K562 (cell line): ENCODE measurements around the gene SSH3. TPM values are rescaled to one million over a fixed set of nuclear protein-coding genes. Genes with fewer than 3 reads are reported as not detected.

Source experiments
- ETV6 ChIP-seq, 3 experiments: fragments of 150-350 bp in 1 of 3; sonication (generic) in 1 of 3; formaldehyde crosslinking in 1 of 3; IDR thresholded peaks; 2 replicates each; pipeline versions ENCODE4 v1.6.1 to v1.8.0; 2014 to 2022; ENCODE audit warnings: borderline replicate concordance in 2 of 3, low read depth in 2 of 3, antibody characterized with exemption in 1 of 3, low read length in 1 of 3, mild to moderate bottlenecking in 1 of 3, missing genetic modification reagents in 1 of 3
- FOXJ3 ChIP-seq: sonication (generic); formaldehyde crosslinking; IDR thresholded peaks from 2 replicates; pipeline ENCODE4 v1.4.0; 2020; ENCODE audit warnings: mild to moderate bottlenecking, missing genetic modification reagents
- HNRNPH1 ChIP-seq: fragments of 200-400 bp; formaldehyde crosslinking; optimal IDR thresholded peaks from 2 replicates; pipeline ENCODE3; 2017; ENCODE audit warnings: low read depth, mild to moderate bottlenecking, low read length, moderate library complexity
- PML ChIP-seq: IDR thresholded peaks from 2 replicates; pipeline ENCODE4 v1.6.1; 2012; ENCODE audit warnings: low read length, inconsistent platforms
- SIN3A ChIP-seq, 2 experiments: fragments of 150-350 bp in 1 of 2; IDR thresholded peaks; 2 replicates each; pipeline ENCODE4 v1.6.1; 2011 to 2016; ENCODE audit warnings: borderline replicate concordance in 2 of 2, low read depth in 2 of 2, low read length in 2 of 2, mild to moderate bottlenecking in 2 of 2, moderate library complexity in 2 of 2; ENCODE audit not compliant: control insufficient read depth in 1 of 2
- SREBF2 ChIP-seq: sonication (generic); formaldehyde crosslinking; IDR thresholded peaks from 2 replicates; pipeline ENCODE4 v1.4.0; 2020; ENCODE audit warnings: mild to moderate bottlenecking, missing genetic modification reagents
- THAP12 ChIP-seq: fragments of 250-450 bp; sonication (Bioruptor Pico); IDR thresholded peaks from 2 replicates; pipeline ENCODE4 v1.9.0; 2021; ENCODE audit warnings: mild to moderate bottlenecking, inconsistent platforms
- YBX1 ChIP-seq: fragments of 450-650 bp; IDR thresholded peaks from 2 replicates; pipeline ENCODE4 v1.7.1; 2016; ENCODE audit warnings: mild to moderate bottlenecking
- ZBTB1 ChIP-seq: sonication (generic); formaldehyde crosslinking; IDR thresholded peaks from 2 replicates; pipeline ENCODE4 v1.8.1; 2023; ENCODE audit warnings: missing genetic modification reagents, low read depth, mild to moderate bottlenecking, borderline replicate concordance
- ZNF507 ChIP-seq: conservative IDR thresholded peaks from 2 replicates; pipeline ENCODE4 v1.6.1; 2017; ENCODE audit warnings: missing genetic modification characterization, missing compliant biosample characterization
- ZNF609 ChIP-seq: sonication (generic); formaldehyde crosslinking; IDR thresholded peaks from 2 replicates; pipeline ENCODE4 v1.8.1; 2023; ENCODE audit warnings: missing genetic modification reagents, mild to moderate bottlenecking, borderline replicate concordance
- polyA plus RNA-seq, 8 experiments: library from polyadenylated mRNA; depleted of rRNA in 4 of 8; stranded (reverse) in 5 of 8; unstranded in 3 of 8; fragments of >200 nt; fragmentation: Nextera tagmentation in 2 of 8; fragmentation: Illumina TruSeq in 1 of 8; extraction: Ambion mirVana in 2 of 8; extraction: Trizol in 1 of 8; gene quantifications; 2 replicates each; pipeline versions ENCODE4 v1.2.1 to v1.2.3, GENCODE V29; 2011 to 2014; ENCODE audit warnings: inconsistent platforms in 1 of 8, missing spikeins in 1 of 8
- total RNA-seq, 7 experiments: library from RNA; depleted of rRNA in 6 of 7; stranded (reverse); fragments of >200 nt in 6 of 7; fragmentation: Illumina TruSeq in 2 of 7; extraction: Trizol in 2 of 7; gene quantifications; 2 replicates each; pipeline versions ENCODE4 v1.2.1 to v1.2.3, GENCODE V29; 2011 to 2021; ENCODE audit warnings: low replicate concordance in 1 of 7
- TF ChIP-seq, protein P1 (sequence below), 3 experiments: IDR thresholded peaks in 2 of 3; conservative IDR thresholded peaks in 1 of 3; 2 replicates each; pipeline ENCODE4 v1.5.1; 2011 to 2012; ENCODE audit warnings: low read length in 3 of 3, mild to moderate bottlenecking in 3 of 3, control low read depth in 2 of 3, improper control_type of control experiment in 1 of 3, inconsistent platforms in 1 of 3, low read depth in 1 of 3, mixed read lengths in 1 of 3, moderate library complexity in 1 of 3; ENCODE audit not compliant: insufficient read depth in 2 of 3
- TF ChIP-seq, protein P2 (sequence below): sonication (generic); formaldehyde crosslinking; IDR thresholded peaks from 2 replicates; pipeline ENCODE4 v1.8.0; 2022; ENCODE audit warnings: missing genetic modification reagents, mild to moderate bottlenecking, borderline replicate concordance
- TF ChIP-seq, protein P3 (sequence below): sonication (generic); formaldehyde crosslinking; IDR thresholded peaks from 2 replicates; pipeline ENCODE4 v1.8.1; 2022; ENCODE audit warnings: missing genetic modification reagents

SSH3 gene
- total and polyA plus RNA-seq, 9 of the 15 experiments (the other 6 are each of a cell fraction or from before 2014, with no cell fraction given), result 0.07 to 1.0 (median 0.24) TPM; not detected in 3

DNA sequence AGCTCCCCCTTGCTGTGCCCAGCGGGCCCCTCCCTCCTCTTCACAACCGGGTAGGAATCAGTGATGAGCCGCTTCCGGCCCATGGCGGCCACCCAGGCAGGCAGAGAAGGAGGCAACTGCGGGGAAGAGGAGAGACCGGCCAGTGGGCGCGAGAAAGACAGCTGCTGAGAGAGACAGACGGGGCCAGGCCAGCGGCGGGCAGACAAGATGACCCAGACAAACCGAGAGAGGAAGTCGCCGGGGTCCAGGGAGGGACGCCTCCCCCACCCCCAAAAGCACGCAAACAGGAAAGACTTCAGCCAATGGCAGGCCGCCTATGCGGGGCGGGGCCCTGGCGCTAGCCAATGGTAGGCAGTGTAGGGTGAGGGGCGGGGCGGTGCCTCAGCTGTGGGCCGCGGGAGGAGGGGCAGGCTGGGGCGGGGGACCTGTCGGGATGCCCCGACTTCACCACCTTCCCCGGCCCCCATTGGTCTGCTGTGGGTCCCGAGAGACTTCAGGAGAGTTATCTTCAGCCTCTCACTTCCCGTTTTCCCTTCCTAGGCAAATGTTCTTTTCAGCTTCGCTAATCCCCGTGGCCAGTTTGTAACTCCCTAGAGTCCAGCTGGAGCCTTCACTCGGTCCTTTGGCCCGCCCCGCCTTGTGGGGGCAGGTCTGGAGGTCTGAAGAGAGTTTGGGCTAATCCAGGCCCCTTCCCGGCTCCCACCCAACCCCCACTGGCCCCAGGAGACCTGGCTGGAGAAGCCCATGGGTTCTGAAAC, 50.2 kb downstream of the SSH3 start, which contains the start of gene POLD4 (continued):
- TF ChIP-seq, protein P1, sequence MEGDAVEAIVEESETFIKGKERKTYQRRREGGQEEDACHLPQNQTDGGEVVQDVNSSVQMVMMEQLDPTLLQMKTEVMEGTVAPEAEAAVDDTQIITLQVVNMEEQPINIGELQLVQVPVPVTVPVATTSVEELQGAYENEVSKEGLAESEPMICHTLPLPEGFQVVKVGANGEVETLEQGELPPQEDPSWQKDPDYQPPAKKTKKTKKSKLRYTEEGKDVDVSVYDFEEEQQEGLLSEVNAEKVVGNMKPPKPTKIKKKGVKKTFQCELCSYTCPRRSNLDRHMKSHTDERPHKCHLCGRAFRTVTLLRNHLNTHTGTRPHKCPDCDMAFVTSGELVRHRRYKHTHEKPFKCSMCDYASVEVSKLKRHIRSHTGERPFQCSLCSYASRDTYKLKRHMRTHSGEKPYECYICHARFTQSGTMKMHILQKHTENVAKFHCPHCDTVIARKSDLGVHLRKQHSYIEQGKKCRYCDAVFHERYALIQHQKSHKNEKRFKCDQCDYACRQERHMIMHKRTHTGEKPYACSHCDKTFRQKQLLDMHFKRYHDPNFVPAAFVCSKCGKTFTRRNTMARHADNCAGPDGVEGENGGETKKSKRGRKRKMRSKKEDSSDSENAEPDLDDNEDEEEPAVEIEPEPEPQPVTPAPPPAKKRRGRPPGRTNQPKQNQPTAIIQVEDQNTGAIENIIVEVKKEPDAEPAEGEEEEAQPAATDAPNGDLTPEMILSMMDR (IDR thresholded peaks at IDR 0.05 in 2 of 3, conservative IDR thresholded peaks at IDR 0.05 in 1 of 3; ENCODE audit: insufficient read depth in 2 of 3, low read depth in 1 of 3, low read length in 3 of 3), result no peak
- TF ChIP-seq ETV6 (IDR thresholded peaks at IDR 0.05; ENCODE audit: borderline replicate concordance in 1 of 2, low read depth in 2 of 2, low read length in 1 of 2) (no peak), ETV6 (CRISPR knock-in tag; IDR thresholded peaks at IDR 0.05; ENCODE audit: borderline replicate concordance) (no peak), ZNF609 (CRISPR knock-in tag) (no peak), ZNF507 (tag) (no peak), YBX1 (no peak), THAP12 (CRISPR knock-in tag) (no peak), ZBTB1 (CRISPR knock-in tag) (no peak), HNRNPH1 (no peak), FOXJ3 (CRISPR knock-in tag) (no peak), SIN3A (IDR thresholded peaks at IDR 0.05; ENCODE audit: borderline replicate concordance in 2 of 2, control insufficient read depth in 1 of 2, low read depth in 2 of 2, low read length in 2 of 2) (peak in 1 of 2 experiments; percentile 57; a peak in 1 of 4 replicates), SREBF2 (no peak), PML (no peak)
- TF ChIP-seq, protein P2, sequence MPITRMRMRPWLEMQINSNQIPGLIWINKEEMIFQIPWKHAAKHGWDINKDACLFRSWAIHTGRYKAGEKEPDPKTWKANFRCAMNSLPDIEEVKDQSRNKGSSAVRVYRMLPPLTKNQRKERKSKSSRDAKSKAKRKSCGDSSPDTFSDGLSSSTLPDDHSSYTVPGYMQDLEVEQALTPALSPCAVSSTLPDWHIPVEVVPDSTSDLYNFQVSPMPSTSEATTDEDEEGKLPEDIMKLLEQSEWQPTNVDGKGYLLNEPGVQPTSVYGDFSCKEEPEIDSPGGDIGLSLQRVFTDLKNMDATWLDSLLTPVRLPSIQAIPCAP, result no peak
- TF ChIP-seq, protein P3, sequence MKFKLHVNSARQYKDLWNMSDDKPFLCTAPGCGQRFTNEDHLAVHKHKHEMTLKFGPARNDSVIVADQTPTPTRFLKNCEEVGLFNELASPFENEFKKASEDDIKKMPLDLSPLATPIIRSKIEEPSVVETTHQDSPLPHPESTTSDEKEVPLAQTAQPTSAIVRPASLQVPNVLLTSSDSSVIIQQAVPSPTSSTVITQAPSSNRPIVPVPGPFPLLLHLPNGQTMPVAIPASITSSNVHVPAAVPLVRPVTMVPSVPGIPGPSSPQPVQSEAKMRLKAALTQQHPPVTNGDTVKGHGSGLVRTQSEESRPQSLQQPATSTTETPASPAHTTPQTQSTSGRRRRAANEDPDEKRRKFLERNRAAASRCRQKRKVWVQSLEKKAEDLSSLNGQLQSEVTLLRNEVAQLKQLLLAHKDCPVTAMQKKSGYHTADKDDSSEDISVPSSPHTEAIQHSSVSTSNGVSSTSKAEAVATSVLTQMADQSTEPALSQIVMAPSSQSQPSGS (CRISPR knock-in tag), result no peak
